Mesendoderm (in vitro differentiated cells): ENCODE data around the gene CCDC30.
"Not testable (repeated sequence)": the region's sequence is repeated elsewhere in the genome, so short reads cannot be mapped to it uniquely, and the experiment has no call there.

Experiments used
- DNase-seq: peaks from one replicate; pipeline ENCODE4 v3.0.0; 2013
- H2AK5ac ChIP-seq: 2 replicates; pipeline ENCODE4 v1.6.1; 2013; ENCODE audit warnings: low read length, inconsistent platforms
- H2BK120ac ChIP-seq: 2 replicates; pipeline ENCODE4 v1.6.1; 2013; ENCODE audit warnings: low read depth, mild to moderate bottlenecking, low read length, moderate library complexity, mixed read lengths
- H2BK15ac ChIP-seq: replicated peaks from 2 replicates; pipeline ENCODE4 v1.6.1; 2013; ENCODE audit warnings: low read depth, mild to moderate bottlenecking, moderate library complexity
- H2BK5ac ChIP-seq: 2 replicates; pipeline ENCODE4 v1.6.1; 2013; ENCODE audit warnings: low read length, inconsistent platforms
- H3K18ac ChIP-seq: 2 replicates; pipeline ENCODE4 v1.6.1; 2013; ENCODE audit warnings: mild to moderate bottlenecking, low read length, mixed read lengths
- H3K23ac ChIP-seq: one replicate; pipeline ENCODE4 v1.6.1; 2013; ENCODE audit warnings: low read length
- H3K27ac ChIP-seq: 2 replicates; pipeline ENCODE4 v1.5.1; 2013; ENCODE audit warnings: low read depth, mild to moderate bottlenecking, inconsistent platforms, low read length, moderate library complexity
- H3K27me3 ChIP-seq: 2 replicates; pipeline ENCODE4 v1.6.1; 2013; ENCODE audit warnings: low read length, control low read depth, mild to moderate bottlenecking, inconsistent platforms; ENCODE audit not compliant: insufficient read depth, poor library complexity
- H3K36me3 ChIP-seq: 2 replicates; pipeline ENCODE4 v1.6.1; 2013; ENCODE audit warnings: low read length, inconsistent platforms; ENCODE audit not compliant: control insufficient read depth, insufficient read depth
- H3K4ac ChIP-seq: one replicate; pipeline ENCODE4 v1.6.1; 2013; ENCODE audit warnings: low read depth, mild to moderate bottlenecking, low read length, moderate library complexity
- H3K4me1 ChIP-seq: 2 replicates; pipeline ENCODE4 v1.6.1; 2013; ENCODE audit warnings: low read depth, low read length, inconsistent platforms; ENCODE audit not compliant: control insufficient read depth
- H3K4me2 ChIP-seq: 2 replicates; pipeline ENCODE4 v1.6.1; 2013; ENCODE audit warnings: low read length
- H3K4me3 ChIP-seq: 2 replicates; pipeline ENCODE4 v1.5.1; 2013; ENCODE audit warnings: mild to moderate bottlenecking, low read length
- H3K56ac ChIP-seq: one replicate; pipeline ENCODE4 v1.6.1; 2013; ENCODE audit warnings: low read length
- H3K79me1 ChIP-seq: 2 replicates; pipeline ENCODE4 v1.6.1; 2013; ENCODE audit warnings: low read length, inconsistent platforms
- H3K79me2 ChIP-seq: 2 replicates; pipeline ENCODE4 v1.6.1; 2013; ENCODE audit warnings: mild to moderate bottlenecking, low read length; ENCODE audit not compliant: control insufficient read depth, insufficient read depth
- H3K9ac ChIP-seq: 2 replicates; pipeline ENCODE4 v1.6.1; 2013; ENCODE audit warnings: low read length, inconsistent platforms
- H4K5ac ChIP-seq: one replicate; pipeline ENCODE4 v1.6.1; 2013; ENCODE audit warnings: low read length
- H4K8ac ChIP-seq: one replicate; pipeline ENCODE4 v1.6.1; 2013; ENCODE audit warnings: low read depth, mild to moderate bottlenecking, control low read depth, low read length, moderate library complexity
- WGBS: extraction: QIAGEN DNeasy Blood & Tissue Kit; methylation state at CpG from one replicate; pipeline ENCODE4 v1.1.7; 2013; ENCODE audit warnings: low lambda C conversion rate, missing lambda C conversion rate; ENCODE audit not compliant: insufficient coverage; ENCODE audit errors: extremely low coverage; 5-methylcytosine and 5-hydroxymethylcytosine counted together

CCDC30 gene

DNA sequence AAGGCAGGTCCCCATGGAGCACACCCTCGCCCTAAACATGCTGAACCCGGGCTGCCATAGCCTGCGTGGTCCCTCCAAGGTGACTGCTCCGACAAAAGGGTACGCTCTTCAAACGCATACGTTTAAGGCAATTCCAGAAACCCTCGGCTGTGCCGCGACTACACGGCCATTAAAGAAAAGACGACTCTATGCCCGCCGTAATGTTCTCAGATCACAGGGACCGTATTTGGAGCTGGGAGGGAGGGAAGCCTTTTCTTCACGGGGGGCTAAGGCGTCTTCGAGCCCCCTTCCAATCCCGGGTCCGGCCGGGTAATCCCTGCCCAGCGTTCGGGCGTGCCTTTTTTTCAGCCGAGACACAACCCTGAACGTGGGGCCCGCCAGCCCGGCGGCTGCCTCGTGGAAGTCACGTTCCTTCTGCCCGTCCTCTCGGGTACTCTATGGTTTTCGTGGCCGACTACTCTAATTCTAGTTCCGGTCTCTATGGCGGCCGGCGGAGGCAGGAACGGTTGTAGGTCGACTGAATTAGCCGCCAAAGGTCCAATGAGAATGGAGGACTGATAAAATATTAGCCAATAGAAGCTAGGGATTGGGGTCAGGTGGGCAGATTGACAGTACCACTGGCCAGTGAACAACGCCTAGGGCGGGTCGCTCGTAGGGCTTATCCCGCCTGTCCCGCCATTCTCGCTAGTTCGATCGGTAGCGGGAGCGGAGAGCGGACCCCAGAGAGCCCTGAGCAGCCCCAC is 218.8 kb downstream of the CCDC30 start, which contains the start of gene YBX1:
YBX1 (plus strand) TSS at position 678 of the 743 bp plus-strand sequence. CDS start 148 bp downstream, outside the sequence.
- WGBS: no CpG with 5 or more reads among the region's 54 CpGs
- Histone ChIP-seq H3K27me3 (no peaks in the 10 kb centered on the region), H3K79me2 (peaks cover 50% of the 10 kb centered on the region), H4K5ac (peak within 1 kb of the TSS; percentile 82), H4K8ac (no peak within 1 kb of the TSS), H3K79me1 (peaks cover 4% of the 10 kb centered on the region), H3K4ac (peak within 1 kb of the TSS; percentile 58), H2BK120ac (peak within 1 kb of the TSS; percentile 48), H3K4me2 (peak within 1 kb of the TSS; percentile 96), H2BK5ac (peak within 1 kb of the TSS; percentile 72), H3K36me3 (no peaks in the 10 kb centered on the region), H3K4me1 (peaks cover 5% of the 10 kb centered on the region), H3K56ac (peak within 1 kb of the TSS; percentile 99), H3K23ac (peak within 1 kb of the TSS; percentile 100), H2BK15ac (no peak within 1 kb of the TSS), H3K18ac (peak within 1 kb of the TSS; percentile 92), H2AK5ac (peak within 1 kb of the TSS; percentile 51), H3K9ac (peak within 1 kb of the TSS; percentile 98), H3K27ac (peak within 1 kb of the TSS; percentile 51), H3K4me3 (peak within 1 kb of the TSS; percentile 92)
- DNase-seq: peak; percentile 99

DNA sequence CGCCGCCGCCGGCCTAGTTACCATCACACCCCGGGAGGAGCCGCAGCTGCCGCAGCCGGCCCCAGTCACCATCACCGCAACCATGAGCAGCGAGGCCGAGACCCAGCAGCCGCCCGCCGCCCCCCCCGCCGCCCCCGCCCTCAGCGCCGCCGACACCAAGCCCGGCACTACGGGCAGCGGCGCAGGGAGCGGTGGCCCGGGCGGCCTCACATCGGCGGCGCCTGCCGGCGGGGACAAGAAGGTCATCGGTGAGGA is 219.3 kb downstream of the CCDC30 start:
- H3K4ac ChIP-seq: peak overlapping the region; percentile 58
- not testable (repeated sequence) for H3K36me3 ChIP-seq, H4K8ac ChIP-seq, DNase-seq, H2BK120ac ChIP-seq, H4K5ac ChIP-seq, H3K4me2 ChIP-seq, H3K23ac ChIP-seq, H3K79me1 ChIP-seq, H3K27me3 ChIP-seq, H2BK5ac ChIP-seq, H3K4me1 ChIP-seq, H2BK15ac ChIP-seq, H2AK5ac ChIP-seq
- peaks cover 55% of the 10 kb centered on the region for H3K79me2 ChIP-seq
- H3K9ac ChIP-seq: peak overlapping the region; percentile 96
- peak overlapping the region; percentile 92 for H3K4me3 ChIP-seq
- H3K27ac ChIP-seq: peak overlapping the region; percentile 33
- H3K56ac ChIP-seq: peak overlapping the region; percentile 99
- no CpG with 5 or more reads among the region's 33 CpGs for WGBS
- H3K18ac ChIP-seq: peak overlapping the region; percentile 92

DNA sequence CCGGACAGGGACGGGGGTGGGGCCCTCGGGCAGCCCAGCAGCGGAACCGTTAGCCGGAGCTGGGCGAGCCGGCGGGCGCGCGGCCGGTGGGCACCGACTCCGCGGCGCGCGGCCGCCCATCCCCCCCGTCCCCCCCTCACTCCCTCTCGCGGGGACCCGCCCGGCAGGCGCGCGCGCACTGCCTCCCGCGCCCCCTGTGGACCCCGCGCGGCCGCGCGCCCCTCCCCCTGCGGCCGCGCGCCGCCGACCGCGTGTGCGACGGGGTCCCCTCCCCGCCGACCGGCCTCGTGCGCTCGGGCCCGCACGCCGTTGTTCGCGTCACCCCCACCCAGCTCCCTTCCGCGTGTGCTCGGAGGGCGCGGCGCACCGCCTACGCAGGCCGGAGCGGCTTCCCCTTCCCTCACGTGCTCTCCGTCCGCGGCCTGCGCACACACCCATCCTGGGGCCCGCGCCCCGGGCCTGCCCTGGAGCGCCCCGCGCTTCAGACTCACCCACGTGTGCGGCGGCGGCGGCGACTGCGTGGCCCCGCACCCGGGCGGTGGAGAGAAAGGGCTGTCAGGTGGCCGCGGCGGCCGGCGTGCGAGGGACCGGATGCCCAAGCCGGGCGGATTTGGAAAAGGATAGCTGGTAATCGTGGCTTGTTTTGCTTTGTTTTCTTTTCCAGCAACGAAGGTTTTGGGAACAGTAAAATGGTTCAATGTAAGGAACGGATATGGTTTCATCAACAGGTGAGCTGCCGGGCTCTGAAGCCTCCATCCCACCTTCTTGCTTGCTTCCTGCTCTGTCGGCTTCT is 219.8 kb downstream of the CCDC30 start:
- no peak overlapping the region for H2AK5ac ChIP-seq
- H3K79me2 ChIP-seq: peaks cover 60% of the 10 kb centered on the region
- H3K27me3 ChIP-seq: no peaks in the 10 kb centered on the region
- H3K79me1 ChIP-seq: peaks cover 4% of the 10 kb centered on the region
- H3K4me3 ChIP-seq: peak overlapping the region; percentile 92
- H4K5ac ChIP-seq: no peak overlapping the region
- WGBS: no CpG with 5 or more reads among the region's 103 CpGs
- H3K4me2 ChIP-seq: peak overlapping the region; percentile 90
- H2BK5ac ChIP-seq: no peak overlapping the region
- no peak overlapping the region for H4K8ac ChIP-seq
- peak overlapping the region; percentile 40 for H3K27ac ChIP-seq
- peak overlapping the region; percentile 92 for H3K18ac ChIP-seq
- no peaks in the 10 kb centered on the region for H3K36me3 ChIP-seq
- peak overlapping the region; percentile 96 for H3K9ac ChIP-seq
- no peak overlapping the region for H2BK120ac ChIP-seq
- H3K4me1 ChIP-seq: peaks cover 8% of the 10 kb centered on the region
- peak; percentile 56 for DNase-seq
- H3K4ac ChIP-seq: peak overlapping the region; percentile 58
- H3K23ac ChIP-seq: peak overlapping the region; percentile 100
- no peak overlapping the region for H2BK15ac ChIP-seq
- peak overlapping the region; percentile 99 for H3K56ac ChIP-seq

DNA sequence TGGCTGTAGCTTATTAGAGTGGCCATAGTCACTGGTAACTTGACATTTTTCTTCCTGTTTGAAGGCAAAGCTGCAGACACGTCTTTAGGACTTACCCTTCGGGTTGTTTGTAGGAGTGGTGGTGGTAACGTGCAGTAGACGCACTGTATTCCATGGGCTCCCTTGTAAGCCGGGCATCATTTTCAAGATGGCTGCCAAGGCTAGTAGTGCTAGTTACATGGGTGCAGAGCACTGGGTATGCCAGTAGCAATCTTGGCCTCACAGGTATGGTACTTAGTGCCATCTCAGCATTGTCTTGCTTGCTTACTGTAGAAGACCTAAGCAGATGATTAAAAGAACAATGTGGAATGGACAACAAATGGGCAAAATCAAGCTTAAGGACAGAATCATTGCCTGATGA is 221.1 kb downstream of the CCDC30 start:
- DNase-seq: peak; percentile 31
- no peak overlapping the region for H2BK5ac ChIP-seq
- WGBS: no CpG with 5 or more reads among the region's 5 CpGs

DNA sequence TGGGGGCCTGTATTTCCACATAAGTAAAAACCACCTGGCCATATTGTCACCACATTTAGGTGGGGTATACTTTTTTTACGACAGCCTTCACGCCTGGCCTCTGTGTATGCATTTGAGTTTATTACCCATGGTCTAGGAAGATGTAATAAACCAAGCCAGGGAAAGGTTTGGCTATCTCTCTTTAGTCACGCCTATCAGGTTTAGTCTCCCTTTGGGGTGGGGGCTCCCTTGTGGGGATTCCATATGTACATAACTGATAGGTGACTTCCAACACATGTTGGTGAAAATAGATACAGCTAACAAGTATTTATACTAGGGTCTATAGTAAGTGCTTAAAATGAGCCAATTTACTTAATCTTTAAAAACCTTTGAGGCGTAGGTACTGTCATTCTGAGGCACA is 223.3 kb downstream of the CCDC30 start:
- no peak for DNase-seq

More for the DNA sequence above, 221.1 kb downstream of the CCDC30 start:
- Histone ChIP-seq H2BK15ac (no peak overlapping the region), H3K79me2 (peaks cover 72% of the 10 kb centered on the region), H3K27me3 (no peaks in the 10 kb centered on the region), H3K4me1 (peaks cover 8% of the 10 kb centered on the region), H3K23ac (no peak overlapping the region), H3K9ac (peak overlapping the region; percentile 61), H3K4me2 (peak overlapping the region; percentile 57), H2AK5ac (no peak overlapping the region), H3K18ac (no peak overlapping the region), H4K5ac (no peak overlapping the region), H3K27ac (no peak overlapping the region), H3K36me3 (no peaks in the 10 kb centered on the region), H4K8ac (no peak overlapping the region), H3K4me3 (peak overlapping the region; percentile 22), H3K4ac (no peak overlapping the region), H3K79me1 (peaks cover 4% of the 10 kb centered on the region), H2BK120ac (no peak overlapping the region), H3K56ac (peak overlapping the region; percentile 42)

More for the DNA sequence above, 223.3 kb downstream of the CCDC30 start:
- Histone ChIP-seq H3K4me3 (no peak overlapping the region), H3K18ac (no peak overlapping the region), H3K9ac (no peak overlapping the region), H3K27ac (no peak overlapping the region), H3K23ac (no peak overlapping the region), H2AK5ac (no peak overlapping the region), H4K5ac (no peak overlapping the region), H3K79me2 (peaks cover 86% of the 10 kb centered on the region), H3K56ac (no peak overlapping the region), H3K36me3 (no peaks in the 10 kb centered on the region), H3K4me2 (peak overlapping the region; percentile 14), H2BK120ac (no peak overlapping the region), H4K8ac (no peak overlapping the region), H3K79me1 (no peaks in the 10 kb centered on the region), H2BK5ac (no peak overlapping the region), H3K27me3 (no peaks in the 10 kb centered on the region), H3K4me1 (peaks cover 8% of the 10 kb centered on the region), H3K4ac (no peak overlapping the region), H2BK15ac (no peak overlapping the region)
- WGBS: no CpG with 5 or more reads among the region's 4 CpGs
